ENCODE measurements around the gene AKR7A2. TPM values are rescaled to one million over a fixed set of nuclear protein-coding genes. Genes with fewer than 3 reads are reported as not detected.
A peak's percentile ranks its signal among the peaks of the same experiment; 100 is the strongest.

Gene AKR7A2
- total and polyA plus RNA-seq, 7 experiments from 2014 or later, result 15.7 to 115 (median 26.3) TPM

GRCh38 chr1:19358710-19359109 is 46.8 kb upstream of the AKR7A2 start:
- Histone ChIP-seq H3K27me3 (ENCODE audit: control insufficient read depth in 2 of 2, insufficient read depth in 2 of 2, low read length in 2 of 2) (no peaks in the 10 kb centered on the region), H3K36me3 (ENCODE audit: control insufficient read depth in 2 of 3, insufficient read depth in 3 of 3, low read length in 3 of 3) (peaks cover 22 to 52% (median 24%) of the 10 kb centered on the region in 3 experiments), H3K27ac (ENCODE audit: low read depth, low read length) (no peak overlapping the region), H3K4me3 (ENCODE audit: low read length) (no peak overlapping the region), H3K9me3 (ENCODE audit: control insufficient read depth in 2 of 3, low read length in 3 of 3) (no peaks in the 10 kb centered on the region), H3K4me1 (ENCODE audit: control insufficient read depth in 2 of 2, insufficient read depth in 2 of 2, low read length in 2 of 2) (peaks cover 0 to 24% of the 10 kb centered on the region in 2 donors)
- intact Hi-C loops (cut with micrococcal nuclease), result no loop called here
- H3K4me1 Mint-ChIP-seq, result peaks cover 19 to 48% (median 40%) of the 10 kb centered on the region in 7 donors
- ChIA-PET POLR2A (no interaction called here), CTCF (interaction anchor here (1.0 kb wide), 1 partner anchor 11 kb away, joined by 8 read pairs; no protein-coding TSS in a partner anchor)
- H3K9me3 Mint-ChIP-seq, result no peaks in the 10 kb centered on the region
- H3K4me3 Mint-ChIP-seq, result no peak overlapping the region
- H3K27me3 Mint-ChIP-seq, result no peaks in the 10 kb centered on the region
- H3K36me3 Mint-ChIP-seq, result peaks cover 0 to 27% (median 9%) of the 10 kb centered on the region in 5 donors
- peak overlapping the region in 1 of 9 donors; percentile 84 for H3K27ac Mint-ChIP-seq
- DNase-seq (no peak), ATAC-seq (no peak)

GRCh38 chr1:19357299-19357986 is 45.5 kb upstream of the AKR7A2 start:
- no peak overlapping the region for H3K4me3 Mint-ChIP-seq
- peaks cover 18 to 35% (median 29%) of the 10 kb centered on the region in 7 donors for H3K4me1 Mint-ChIP-seq
- POLR2A ChIA-PET, result no interaction called here

GRCh38 chr1:19356266-19356665 is 44.3 kb upstream of the AKR7A2 start:
- H3K4me3 Mint-ChIP-seq, result no peak overlapping the region
- DNase-seq (no peak), ATAC-seq (no peak)
- H3K9me3 ChIP-seq (ENCODE audit: control insufficient read depth in 2 of 3, low read length in 3 of 3), result no peaks in the 10 kb centered on the region
- peaks cover 22 to 71% (median 34%) of the 10 kb centered on the region in 3 experiments for H3K36me3 ChIP-seq (ENCODE audit: control insufficient read depth in 2 of 3, insufficient read depth in 3 of 3, low read length in 3 of 3)
- intact Hi-C loops (cut with micrococcal nuclease), result no loop called here
- H3K4me3 ChIP-seq (ENCODE audit: low read length), result no peak overlapping the region
- ChIA-PET POLR2A (no interaction called here), CTCF (interaction anchor here (0.6 kb wide), 1 partner anchor 261 kb away, joined by 3 read pairs; no protein-coding TSS in a partner anchor)
- H3K4me1 ChIP-seq (ENCODE audit: control insufficient read depth in 2 of 2, insufficient read depth in 2 of 2, low read length in 2 of 2), result peaks cover 0 to 21% of the 10 kb centered on the region in 2 donors
- no peaks in the 10 kb centered on the region for H3K9me3 Mint-ChIP-seq
- peaks cover 5 to 37% (median 14%) of the 10 kb centered on the region in 5 donors for H3K36me3 Mint-ChIP-seq
- H3K27me3 ChIP-seq (ENCODE audit: control insufficient read depth in 2 of 2, insufficient read depth in 2 of 2, low read length in 2 of 2), result no peaks in the 10 kb centered on the region
- peaks cover 17 to 25% (median 19%) of the 10 kb centered on the region in 7 donors for H3K4me1 Mint-ChIP-seq
- peak overlapping the region in 1 of 9 donors; percentile 64 for H3K27ac Mint-ChIP-seq
- H3K27me3 Mint-ChIP-seq, result no peaks in the 10 kb centered on the region
- no peak overlapping the region for H3K27ac ChIP-seq (ENCODE audit: low read depth, low read length)

More at GRCh38 chr1:19357299-19357986, 45.5 kb upstream of the AKR7A2 start:
- Mint-ChIP-seq H3K9me3 (no peaks in the 10 kb centered on the region), H3K27me3 (no peaks in the 10 kb centered on the region), H3K27ac (peak overlapping the region in 6 of 9 donors; percentile 50 to 82 (median 63)), H3K36me3 (peaks cover 3 to 33% (median 11%) of the 10 kb centered on the region in 5 donors)
- H3K9me3 ChIP-seq (ENCODE audit: control insufficient read depth in 2 of 3, low read length in 3 of 3), result no peaks in the 10 kb centered on the region
- ATAC-seq (no peak), DNase-seq (no peak)
- H3K27me3 ChIP-seq (ENCODE audit: control insufficient read depth in 2 of 2, insufficient read depth in 2 of 2, low read length in 2 of 2), result no peaks in the 10 kb centered on the region
- H3K27ac ChIP-seq (ENCODE audit: low read depth, low read length), result no peak overlapping the region
- H3K36me3 ChIP-seq (ENCODE audit: control insufficient read depth in 2 of 3, insufficient read depth in 3 of 3, low read length in 3 of 3), result peaks cover 22 to 59% (median 32%) of the 10 kb centered on the region in 3 experiments
- no peak overlapping the region for H3K4me3 ChIP-seq (ENCODE audit: low read length)
- intact Hi-C loops (cut with micrococcal nuclease), result no loop called here
- H3K4me1 ChIP-seq (ENCODE audit: control insufficient read depth in 2 of 2, insufficient read depth in 2 of 2, low read length in 2 of 2), result peaks cover 0 to 24% of the 10 kb centered on the region in 2 donors
- CTCF ChIA-PET, result no interaction called here

- DNase-seq (no peak), ATAC-seq (no peak)
- Histone ChIP-seq H3K4me3 (ENCODE audit: low read length) (no peak overlapping the region), H3K27me3 (ENCODE audit: control insufficient read depth in 2 of 2, insufficient read depth in 2 of 2, low read length in 2 of 2) (no peaks in the 10 kb centered on the region), H3K36me3 (ENCODE audit: control insufficient read depth in 2 of 3, insufficient read depth in 3 of 3, low read length in 3 of 3) (peaks cover 22 to 83% (median 41%) of the 10 kb centered on the region in 3 experiments), H3K27ac (ENCODE audit: low read depth, low read length) (no peak overlapping the region), H3K4me1 (ENCODE audit: control insufficient read depth in 2 of 2, insufficient read depth in 2 of 2, low read length in 2 of 2) (peaks cover 0 to 4% of the 10 kb centered on the region in 2 donors), H3K9me3 (ENCODE audit: control insufficient read depth in 2 of 3, low read length in 3 of 3) (no peaks in the 10 kb centered on the region)
- H3K27me3 Mint-ChIP-seq, result no peaks in the 10 kb centered on the region
- H3K36me3 Mint-ChIP-seq, result peaks cover 5 to 44% (median 14%) of the 10 kb centered on the region in 5 donors
- H3K4me3 Mint-ChIP-seq, result no peak overlapping the region
- ChIA-PET POLR2A (no interaction called here), CTCF (no interaction called here)
- peaks cover 0 to 8% (median 4%) of the 10 kb centered on the region in 7 donors for H3K4me1 Mint-ChIP-seq
- no peaks in the 10 kb centered on the region for H3K9me3 Mint-ChIP-seq
- intact Hi-C loops (cut with micrococcal nuclease), result no loop called here
- peak overlapping the region in 7 of 9 donors; percentile 7 to 64 (median 51) for H3K27ac Mint-ChIP-seq
These were observed 42.6 kb upstream of the AKR7A2 start for GRCh38 chr1:19354531-19354981.

- Histone ChIP-seq H3K9me3 (ENCODE audit: control insufficient read depth in 2 of 3, low read length in 3 of 3) (no peaks in the 10 kb centered on the region), H3K27ac (ENCODE audit: low read depth, low read length) (no peak overlapping the region), H3K36me3 (ENCODE audit: control insufficient read depth in 2 of 3, insufficient read depth in 3 of 3, low read length in 3 of 3) (peaks cover 22 to 92% (median 41%) of the 10 kb centered on the region in 3 experiments), H3K4me3 (ENCODE audit: low read length) (no peak overlapping the region), H3K27me3 (ENCODE audit: control insufficient read depth in 2 of 2, insufficient read depth in 2 of 2, low read length in 2 of 2) (no peaks in the 10 kb centered on the region), H3K4me1 (ENCODE audit: control insufficient read depth in 2 of 2, insufficient read depth in 2 of 2, low read length in 2 of 2) (no peaks in the 10 kb centered on the region)
- Mint-ChIP-seq H3K9me3 (no peaks in the 10 kb centered on the region), H3K4me3 (no peak overlapping the region), H3K27ac (peak overlapping the region in 3 of 9 donors; percentile 32 to 75 (median 45)), H3K4me1 (peaks cover 0 to 6% (median 0%) of the 10 kb centered on the region in 7 donors), H3K36me3 (peaks cover 5 to 48% (median 14%) of the 10 kb centered on the region in 5 donors), H3K27me3 (no peaks in the 10 kb centered on the region)
- ATAC-seq (no peak), DNase-seq (no peak)
- intact Hi-C loops (cut with micrococcal nuclease), result no loop called here
- POLR2A ChIA-PET, result no interaction called here
- CTCF ChIA-PET, result no interaction called here
These were observed 41.7 kb upstream of the AKR7A2 start for GRCh38 chr1:19353596-19353995.

GRCh38 chr1:19352839-19353238 is 40.9 kb upstream of the AKR7A2 start:
- DNase-seq, result no peak
- ChIA-PET CTCF (no interaction called here), POLR2A (interaction anchor here (1.0 kb wide), 1 partner anchor 133 kb away, joined by 3 read pairs; no protein-coding TSS in a partner anchor)
- ATAC-seq, result no peak
- Mint-ChIP-seq H3K36me3 (peaks cover 5 to 50% (median 14%) of the 10 kb centered on the region in 5 donors), H3K4me1 (peaks cover 0 to 6% (median 0%) of the 10 kb centered on the region in 7 donors), H3K27ac (no peak overlapping the region), H3K4me3 (no peak overlapping the region), H3K9me3 (no peaks in the 10 kb centered on the region), H3K27me3 (no peaks in the 10 kb centered on the region)
- no peaks in the 10 kb centered on the region for H3K4me1 ChIP-seq (ENCODE audit: control insufficient read depth in 2 of 2, insufficient read depth in 2 of 2, low read length in 2 of 2)
- intact Hi-C loops (cut with micrococcal nuclease), result no loop called here
- no peaks in the 10 kb centered on the region for H3K9me3 ChIP-seq (ENCODE audit: control insufficient read depth in 2 of 3, low read length in 3 of 3)
- H3K4me3 ChIP-seq (ENCODE audit: low read length), result no peak overlapping the region
- no peak overlapping the region for H3K27ac ChIP-seq (ENCODE audit: low read depth, low read length)
- peaks cover 22 to 95% (median 41%) of the 10 kb centered on the region in 3 experiments for H3K36me3 ChIP-seq (ENCODE audit: control insufficient read depth in 2 of 3, insufficient read depth in 3 of 3, low read length in 3 of 3)
- H3K27me3 ChIP-seq (ENCODE audit: control insufficient read depth in 2 of 2, insufficient read depth in 2 of 2, low read length in 2 of 2), result no peaks in the 10 kb centered on the region
